ENCODE data around the gene ZFR2.
"Not testable (repeated sequence)": the region's sequence is repeated elsewhere in the genome, so short reads cannot be mapped to it uniquely, and the experiment has no call there.

DNA sequence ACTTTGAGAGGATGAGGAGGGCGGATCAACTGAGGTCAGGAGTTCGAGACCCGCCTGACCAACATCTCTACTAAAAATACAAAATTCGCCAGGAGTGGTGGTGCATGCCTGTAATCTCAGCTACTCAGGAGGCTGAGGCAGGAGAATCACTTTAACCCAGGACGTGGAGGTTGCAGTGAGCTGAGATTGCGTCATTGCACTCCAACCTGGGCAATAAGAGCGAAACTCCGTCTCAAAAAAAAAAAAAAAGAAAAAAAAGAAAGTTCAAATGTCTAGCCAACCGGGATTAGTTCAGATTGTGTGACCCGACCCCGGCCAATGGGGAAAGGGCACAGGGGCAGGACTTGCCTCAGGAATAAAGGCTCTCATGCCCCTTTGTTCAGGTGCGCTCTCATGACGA is 5.9 kb upstream of the ZFR2 start:
- TF ChIP-seq, protein P1, sequence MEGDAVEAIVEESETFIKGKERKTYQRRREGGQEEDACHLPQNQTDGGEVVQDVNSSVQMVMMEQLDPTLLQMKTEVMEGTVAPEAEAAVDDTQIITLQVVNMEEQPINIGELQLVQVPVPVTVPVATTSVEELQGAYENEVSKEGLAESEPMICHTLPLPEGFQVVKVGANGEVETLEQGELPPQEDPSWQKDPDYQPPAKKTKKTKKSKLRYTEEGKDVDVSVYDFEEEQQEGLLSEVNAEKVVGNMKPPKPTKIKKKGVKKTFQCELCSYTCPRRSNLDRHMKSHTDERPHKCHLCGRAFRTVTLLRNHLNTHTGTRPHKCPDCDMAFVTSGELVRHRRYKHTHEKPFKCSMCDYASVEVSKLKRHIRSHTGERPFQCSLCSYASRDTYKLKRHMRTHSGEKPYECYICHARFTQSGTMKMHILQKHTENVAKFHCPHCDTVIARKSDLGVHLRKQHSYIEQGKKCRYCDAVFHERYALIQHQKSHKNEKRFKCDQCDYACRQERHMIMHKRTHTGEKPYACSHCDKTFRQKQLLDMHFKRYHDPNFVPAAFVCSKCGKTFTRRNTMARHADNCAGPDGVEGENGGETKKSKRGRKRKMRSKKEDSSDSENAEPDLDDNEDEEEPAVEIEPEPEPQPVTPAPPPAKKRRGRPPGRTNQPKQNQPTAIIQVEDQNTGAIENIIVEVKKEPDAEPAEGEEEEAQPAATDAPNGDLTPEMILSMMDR (IDR thresholded peaks at IDR 0.05), result not testable (repeated sequence)
- not testable (repeated sequence) for TF ChIP-seq POLR2A (IDR thresholded peaks at IDR 0.05)

Data from lower leg skin (tissue), 3 donors.